B cell (primary cell): ENCODE measurements around the gene DENND4B. TPM values are rescaled to one million over a fixed set of nuclear protein-coding genes. Genes with fewer than 3 reads are reported as not detected.

Experiments used
- ATAC-seq: fragments of 200-7000 bp; cut with Tn5 transposase; one replicate; pipeline ENCODE4 v1.10.0; 2021; ENCODE audit warnings: low read depth, mild to moderate bottlenecking, moderate number of reproducible peaks, moderate library complexity
- CTCF ChIA-PET: fragments of 350-600 bp; sonication (Branson Sonifier 250); formaldehyde crosslinking; loops from one replicate; lab custom pipeline; 2021; ENCODE audit warnings: antibody characterized with exemption, inconsistent platforms; lab: Charles Lee
- POLR2A ChIA-PET: fragments of 350-600 bp; sonication (Branson Sonifier 250); formaldehyde crosslinking; loops from one replicate; lab custom pipeline; 2021; ENCODE audit warnings: antibody characterized with exemption; lab: Charles Lee
- DNase-seq: peaks from one replicate; pipeline ENCODE4 v3.0.0; 2013
- H2AFZ ChIP-seq: 2 replicates; pipeline ENCODE4 v1.6.1; 2012; ENCODE audit warnings: mild to moderate bottlenecking, low read depth, low read length; ENCODE audit not compliant: insufficient read depth, poor library complexity, severe bottlenecking
- H3K27ac ChIP-seq, 2 donors: 1 replicate in 1 of 2; 2 replicates in 1 of 2; pipeline ENCODE4 v1.5.1; 2012 to 2013; ENCODE audit warnings: low read length in 2 of 2, mild to moderate bottlenecking in 2 of 2, moderate library complexity in 1 of 2
- H3K27me3 ChIP-seq, 4 experiments: fragments of 200-600 bp in 1 of 4; sonication (generic) in 1 of 4; replicated peaks in 1 of 4; 1 replicate in 2 of 4; 2 replicates in 2 of 4; pipeline versions ENCODE4 v1.6.1 to v1.7.0; 2013 to 2016; ENCODE audit warnings: low read length in 3 of 4, mild to moderate bottlenecking in 2 of 4, mixed read lengths in 1 of 4, moderate library complexity in 1 of 4; ENCODE audit not compliant: insufficient read depth in 4 of 4, control insufficient read depth in 3 of 4; ENCODE audit errors: control extremely low read depth in 1 of 4
- H3K36me3 ChIP-seq, 2 experiments: replicated peaks in 1 of 2; 1 replicate in 1 of 2; 2 replicates in 1 of 2; pipeline versions ENCODE4 v1.6.1 to v1.7.1; 2013; ENCODE audit warnings: low read length in 1 of 2; ENCODE audit not compliant: insufficient read depth in 2 of 2, control insufficient read depth in 1 of 2; ENCODE audit errors: control extremely low read depth in 1 of 2, extremely low read depth in 1 of 2
- H3K4me1 ChIP-seq, 2 donors: fragments of 200-600 bp in 1 of 2; sonication (generic) in 1 of 2; 1 replicate in 1 of 2; 2 replicates in 1 of 2; pipeline versions ENCODE4 v1.5.1 to v1.6.1; 2013 to 2017; ENCODE audit warnings: low read length in 2 of 2; ENCODE audit not compliant: control insufficient read depth in 2 of 2, insufficient read depth in 2 of 2
- H3K4me2 ChIP-seq: replicated peaks from 2 replicates; pipeline ENCODE3; 2012; ENCODE audit warnings: mild to moderate bottlenecking, low read depth, low read length; ENCODE audit not compliant: poor library complexity, severe bottlenecking
- H3K4me3 ChIP-seq, 5 experiments: fragments of 200-600 bp in 1 of 5; sonication (generic) in 1 of 5; 1 replicate in 3 of 5; 2 replicates in 2 of 5; pipeline versions ENCODE4 v1.5.1 to v1.7.0; 2011 to 2016; ENCODE audit warnings: low read length in 4 of 5, mild to moderate bottlenecking in 4 of 5, low read depth in 2 of 5, control low read depth in 1 of 5, moderate library complexity in 1 of 5; ENCODE audit not compliant: insufficient read depth in 1 of 5; ENCODE audit errors: control extremely low read depth in 1 of 5, extremely low read depth in 1 of 5
- H3K79me2 ChIP-seq: fragments of 200-600 bp; sonication (generic); one replicate; pipeline ENCODE4 v1.6.0; 2016; ENCODE audit warnings: low read length; ENCODE audit not compliant: control insufficient read depth, insufficient read depth
- H3K9ac ChIP-seq: fragments of 200-600 bp; sonication (generic); 2 replicates; pipeline ENCODE4 v1.6.1; 2017; ENCODE audit warnings: mild to moderate bottlenecking, low read length, moderate library complexity
- H3K9me3 ChIP-seq, 3 donors: one replicate each; pipeline versions ENCODE4 v1.6.1 to v1.7.1; 2013; ENCODE audit warnings: low read length in 2 of 3; ENCODE audit not compliant: control insufficient read depth in 2 of 3, insufficient read depth in 1 of 3; ENCODE audit errors: control extremely low read depth in 1 of 3
- H4K20me1 ChIP-seq: 2 replicates; pipeline ENCODE4 v1.6.0; 2012; ENCODE audit warnings: mild to moderate bottlenecking, low read length; ENCODE audit not compliant: insufficient read depth, control insufficient read depth, poor library complexity, severe bottlenecking
- H3K27ac Mint-ChIP-seq: one replicate; pipeline ENCODE4 v1.8.0; 2021; ENCODE audit warnings: mixed read lengths
- H3K27me3 Mint-ChIP-seq: one replicate; pipeline ENCODE4 v1.8.0; 2021; ENCODE audit warnings: mixed read lengths
- H3K4me1 Mint-ChIP-seq: one replicate; pipeline ENCODE4 v1.8.0; 2021; ENCODE audit warnings: mixed read lengths
- H3K4me3 Mint-ChIP-seq: one replicate; pipeline ENCODE4 v1.8.0; 2021; ENCODE audit warnings: mixed read lengths
- H3K9me3 Mint-ChIP-seq: one replicate; pipeline ENCODE4 v1.8.0; 2022; ENCODE audit warnings: mixed read lengths; ENCODE audit not compliant: insufficient read depth
- EZH2 ChIP-seq: IDR thresholded peaks from 2 replicates; pipeline ENCODE4 v1.6.1; 2012; ENCODE audit warnings: borderline replicate concordance, low read depth, mild to moderate bottlenecking, moderate library complexity, low read length; ENCODE audit not compliant: insufficient read depth, poor library complexity, severe bottlenecking
- WGBS: methylation state at CpG from one replicate; pipeline ENCODE4 v1.1.5; 2013; ENCODE audit warnings: missing lambda C conversion rate; ENCODE audit not compliant: insufficient coverage; 5-methylcytosine and 5-hydroxymethylcytosine counted together
- intact Hi-C: fragments of 100-400 bp; cut with micrococcal nuclease; formaldehyde crosslinking; loops from one replicate; pipeline ENCODE4 v1.10.0; 2022
- polyA plus RNA-seq: library from polyadenylated mRNA; depleted of rRNA; stranded (reverse); fragments of >200 nt; gene quantifications from 2 replicates; pipeline ENCODE4 v1.2.3, GENCODE V29; 2012
- total RNA-seq, 2 donors: library from RNA; stranded (reverse); fragments of 120-200 nt in 1 of 2; gene quantifications; 1 replicate in 1 of 2; 2 replicates in 1 of 2; pipeline versions ENCODE4 v1.2.3 to v1.2.4, GENCODE V29; 2013 to 2022
- TF ChIP-seq, protein P1 (sequence below): fragments of 200-600 bp; IDR thresholded peaks from one replicate; pipeline ENCODE4 v1.8.0; 2022; ENCODE audit warnings: antibody characterized with exemption, mild to moderate bottlenecking

Gene DENND4B
- total and polyA plus RNA-seq, 2 donors (not counting 1 experiment from before 2014, with no cell fraction given): 275 to 389 TPM

DNA sequence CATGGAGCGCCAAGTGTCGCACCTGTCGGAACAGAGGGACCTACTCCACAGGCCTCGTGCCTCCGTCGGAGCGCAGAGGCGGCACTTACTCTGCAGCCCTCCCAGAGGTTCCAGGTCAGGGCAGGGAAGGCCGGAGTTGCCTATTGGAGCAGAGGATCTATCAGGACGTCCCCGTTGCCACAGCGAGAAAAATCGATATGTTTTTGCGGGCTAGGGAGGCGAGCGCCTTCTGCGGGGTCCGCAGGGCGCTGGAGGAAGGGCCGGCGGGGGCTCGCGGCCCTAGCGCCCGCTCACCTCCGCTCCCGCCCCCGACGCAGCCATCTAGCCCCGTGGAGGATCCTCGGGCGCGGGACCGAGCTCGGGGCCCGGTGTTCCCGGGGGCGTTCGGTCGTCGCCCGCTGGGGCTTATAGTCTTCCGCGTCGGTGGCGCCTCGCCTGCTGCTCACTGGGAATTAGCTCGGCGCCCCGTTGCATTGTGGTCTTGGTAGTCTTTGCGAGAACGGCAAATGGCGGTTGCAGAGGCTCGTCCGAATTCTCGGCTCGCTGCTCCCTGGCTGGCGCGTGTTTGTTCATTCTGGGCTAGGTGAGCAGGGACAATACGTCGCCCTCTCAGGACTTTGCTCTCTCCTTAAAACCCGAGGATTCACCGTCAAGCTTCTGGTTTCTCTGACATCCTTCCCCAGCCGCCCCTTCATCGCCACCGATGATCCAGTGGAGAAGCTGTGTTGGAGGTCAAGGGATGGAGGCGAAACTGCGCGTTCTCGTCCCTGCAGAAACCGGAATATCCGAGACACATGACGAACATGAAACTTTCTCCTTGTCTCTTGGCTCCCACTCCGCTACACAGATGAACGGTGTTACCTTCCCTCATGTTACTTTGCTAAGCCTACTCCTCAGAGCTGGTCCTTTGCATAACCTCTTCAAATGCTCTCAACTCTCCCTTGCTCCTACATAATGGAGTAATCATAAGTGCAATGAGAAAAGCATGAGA, 31.0 kb upstream of the DENND4B start, which contains the start of gene JTB:
Gene JTB, minus strand, starts transcription at position 425 of the 991 bp plus-strand sequence. Its CDS starts 422 bp downstream, at position 3.
- peaks cover 0 to 28% of the 10 kb centered on the region in 2 experiments for H3K36me3 ChIP-seq
- H3K27ac ChIP-seq: peak within 1 kb of the TSS; percentile 55 to 87
- CTCF ChIA-PET: interaction anchor here (0.9 to 5.2 kb wide), 11 partner anchors 9 to 300 kb away, joined by 3 to 46 read pairs (median 5); partner anchors contain the start of genes CREB3L4, CRTC2, DENND4B and RAB13
- H3K4me1 Mint-ChIP-seq: peaks cover 34% of the 10 kb centered on the region
- H3K4me3 ChIP-seq: peak within 1 kb of the TSS; percentile 59 to 96 (median 90)
- H3K9me3 Mint-ChIP-seq: no peaks in the 10 kb centered on the region
- no peaks in the 10 kb centered on the region for H3K9me3 ChIP-seq
- POLR2A ChIA-PET: interaction anchor here (0.6 to 4.7 kb wide), 17 partner anchors 9 to 344 kb away, joined by 3 to 40 read pairs (median 4); partner anchors contain the start of genes CHTOP, CREB3L4, DENND4B and GATAD2B
- DNase-seq: peak; percentile 87
- peaks cover 16 to 22% of the 10 kb centered on the region in 2 donors for H3K4me1 ChIP-seq
- peak; percentile 96 for ATAC-seq
- peaks cover 29% of the 10 kb centered on the region for H3K79me2 ChIP-seq
- H3K27me3 ChIP-seq: no peaks in the 10 kb centered on the region
- no peaks in the 10 kb centered on the region for H3K27me3 Mint-ChIP-seq
- intact Hi-C loops: loop anchor here (1.0 to 5.0 kb wide), 7 partner anchors 9 to 580 kb away; partner anchors contain the start of genes CREB3L4, CRTC2, GATAD2B and RAB13
- under 1% methylated on average over 70 of the region's 75 CpGs for WGBS
- peak within 1 kb of the TSS; percentile 87 for H2AFZ ChIP-seq
- peak within 1 kb of the TSS; percentile 96 for H3K27ac Mint-ChIP-seq
- peaks cover 7% of the 10 kb centered on the region for H4K20me1 ChIP-seq
- peak within 1 kb of the TSS; percentile 98 for H3K4me3 Mint-ChIP-seq
- TF ChIP-seq EZH2: no peak
- TF ChIP-seq, protein P1, sequence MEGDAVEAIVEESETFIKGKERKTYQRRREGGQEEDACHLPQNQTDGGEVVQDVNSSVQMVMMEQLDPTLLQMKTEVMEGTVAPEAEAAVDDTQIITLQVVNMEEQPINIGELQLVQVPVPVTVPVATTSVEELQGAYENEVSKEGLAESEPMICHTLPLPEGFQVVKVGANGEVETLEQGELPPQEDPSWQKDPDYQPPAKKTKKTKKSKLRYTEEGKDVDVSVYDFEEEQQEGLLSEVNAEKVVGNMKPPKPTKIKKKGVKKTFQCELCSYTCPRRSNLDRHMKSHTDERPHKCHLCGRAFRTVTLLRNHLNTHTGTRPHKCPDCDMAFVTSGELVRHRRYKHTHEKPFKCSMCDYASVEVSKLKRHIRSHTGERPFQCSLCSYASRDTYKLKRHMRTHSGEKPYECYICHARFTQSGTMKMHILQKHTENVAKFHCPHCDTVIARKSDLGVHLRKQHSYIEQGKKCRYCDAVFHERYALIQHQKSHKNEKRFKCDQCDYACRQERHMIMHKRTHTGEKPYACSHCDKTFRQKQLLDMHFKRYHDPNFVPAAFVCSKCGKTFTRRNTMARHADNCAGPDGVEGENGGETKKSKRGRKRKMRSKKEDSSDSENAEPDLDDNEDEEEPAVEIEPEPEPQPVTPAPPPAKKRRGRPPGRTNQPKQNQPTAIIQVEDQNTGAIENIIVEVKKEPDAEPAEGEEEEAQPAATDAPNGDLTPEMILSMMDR: no peak
- H3K9ac ChIP-seq: peak within 1 kb of the TSS; percentile 92
- H3K4me2 ChIP-seq: peak within 1 kb of the TSS; percentile 88
